Activated T-helper 17 cell treated with anti-CD3 and anti-CD28 coated beads, Interleukin-2, amount 50 U/mL, for 72 hours (primary cell): ENCODE data around the gene GABRG3. TPM values are rescaled to one million over a fixed set of nuclear protein-coding genes. Genes with fewer than 3 reads are reported as not detected.

Source experiments
- ATAC-seq: fragments of 150-1000 bp; cut with Tn5 transposase; replicated peaks from 2 replicates; pipeline ENCODE4 v1.10.0; 2021; ENCODE audit warnings: mild to moderate bottlenecking, moderate library complexity
- H3K27ac Mint-ChIP-seq: one replicate; pipeline ENCODE4 v1.8.0; 2022; ENCODE audit warnings: mixed read lengths
- H3K27me3 Mint-ChIP-seq: one replicate; pipeline ENCODE4 v1.8.0; 2022; ENCODE audit warnings: mixed read lengths
- H3K36me3 Mint-ChIP-seq: one replicate; pipeline ENCODE4 v1.8.0; 2022; ENCODE audit warnings: low read depth, mild to moderate bottlenecking, mixed read lengths
- H3K4me1 Mint-ChIP-seq: one replicate; pipeline ENCODE4 v1.8.0; 2022; ENCODE audit warnings: mixed read lengths
- H3K4me3 Mint-ChIP-seq: one replicate; pipeline ENCODE4 v1.8.0; 2022; ENCODE audit warnings: mild to moderate bottlenecking, mixed read lengths
- H3K9me3 Mint-ChIP-seq: one replicate; pipeline ENCODE4 v1.8.0; 2022; ENCODE audit warnings: mixed read lengths
- total RNA-seq, 2 donors: library from RNA; stranded (reverse); gene quantifications; one replicate each; pipeline ENCODE4 v1.2.3, GENCODE V29; 2022

GABRG3 gene
- total RNA-seq, 2 donors from 2014 or later = not detected

DNA sequence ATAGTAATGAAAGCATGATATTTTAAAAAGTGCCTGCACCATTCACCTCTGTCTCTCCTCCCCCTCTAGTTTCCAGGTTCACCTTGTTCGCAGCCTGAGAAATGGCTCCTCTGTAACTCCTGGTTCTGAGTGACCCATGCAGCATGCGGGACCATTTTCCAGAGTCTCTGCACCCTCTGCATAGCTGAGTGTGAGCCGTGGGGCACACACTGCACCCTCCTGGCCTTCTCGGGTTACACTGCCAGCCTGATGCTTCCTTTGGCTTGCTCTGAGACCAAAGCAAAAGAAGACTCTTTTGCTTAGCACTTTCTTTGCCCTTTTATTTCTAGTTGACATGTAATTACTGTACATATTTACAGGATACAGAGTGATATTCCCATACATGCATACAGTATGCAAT lies 287.3 kb downstream of the GABRG3 start:
- H3K4me3 Mint-ChIP-seq = no peak overlapping the region

GRCh38 chr15:27260523-27260922 lies 289.5 kb downstream of the GABRG3 start:
- Mint-ChIP-seq H3K4me3 (no peak overlapping the region), H3K27ac (no peak overlapping the region), H3K27me3 (no peaks in the 10 kb centered on the region), H3K9me3 (peaks cover 24% of the 10 kb centered on the region), H3K4me1 (no peaks in the 10 kb centered on the region), H3K36me3 (no peaks in the 10 kb centered on the region)
- ATAC-seq = no peak

More for the DNA sequence above, 287.3 kb downstream of the GABRG3 start:
- no peak overlapping the region for H3K27ac Mint-ChIP-seq
- H3K36me3 Mint-ChIP-seq = no peaks in the 10 kb centered on the region
- no peaks in the 10 kb centered on the region for H3K4me1 Mint-ChIP-seq
- ATAC-seq = no peak
- H3K9me3 Mint-ChIP-seq = peaks cover 29% of the 10 kb centered on the region
- no peaks in the 10 kb centered on the region for H3K27me3 Mint-ChIP-seq

- Mint-ChIP-seq H3K27ac (no peak overlapping the region), H3K9me3 (peaks cover 24% of the 10 kb centered on the region), H3K4me3 (no peak overlapping the region), H3K27me3 (no peaks in the 10 kb centered on the region), H3K4me1 (no peaks in the 10 kb centered on the region), H3K36me3 (no peaks in the 10 kb centered on the region)
- ATAC-seq = no peak
Measured at GRCh38 chr15:27268923-27269322, 297.9 kb downstream of the GABRG3 start.

DNA sequence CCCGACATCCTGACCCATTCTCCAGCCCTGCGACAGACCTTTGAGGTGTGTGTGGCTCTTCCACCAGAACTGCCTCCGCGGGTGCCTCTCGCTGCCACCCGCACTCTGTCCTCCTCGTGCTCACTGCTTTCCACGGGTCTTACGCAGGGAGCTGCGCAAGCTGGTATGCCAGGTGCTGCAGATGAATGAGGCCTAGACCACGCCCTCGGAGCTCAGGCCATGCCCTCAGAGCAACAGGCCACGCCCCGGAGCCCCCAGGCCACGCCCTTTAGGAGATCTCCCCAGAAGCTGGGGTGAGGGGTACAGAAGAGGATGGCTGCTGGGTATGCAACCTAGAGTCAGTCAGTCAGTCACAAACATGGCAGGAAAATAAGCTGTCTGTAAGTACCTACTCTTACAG lies 300.3 kb downstream of the GABRG3 start:
- no peak for ATAC-seq
- Mint-ChIP-seq H3K27ac (no peak overlapping the region), H3K36me3 (no peaks in the 10 kb centered on the region), H3K4me1 (no peaks in the 10 kb centered on the region), H3K9me3 (peaks cover 24% of the 10 kb centered on the region), H3K4me3 (no peak overlapping the region), H3K27me3 (no peaks in the 10 kb centered on the region)

- no peak for ATAC-seq
- H3K27ac Mint-ChIP-seq = no peak overlapping the region
- no peaks in the 10 kb centered on the region for H3K4me1 Mint-ChIP-seq
- peaks cover 19% of the 10 kb centered on the region for H3K9me3 Mint-ChIP-seq
- no peaks in the 10 kb centered on the region for H3K36me3 Mint-ChIP-seq
- no peak overlapping the region for H3K4me3 Mint-ChIP-seq
- H3K27me3 Mint-ChIP-seq = no peaks in the 10 kb centered on the region
Measured at GRCh38 chr15:27272427-27272826, 301.4 kb downstream of the GABRG3 start.

GRCh38 chr15:27273506-27273905 lies 302.5 kb downstream of the GABRG3 start:
- Mint-ChIP-seq H3K9me3 (peaks cover 19% of the 10 kb centered on the region), H3K27ac (no peak overlapping the region), H3K27me3 (no peaks in the 10 kb centered on the region), H3K4me1 (no peaks in the 10 kb centered on the region), H3K4me3 (no peak overlapping the region), H3K36me3 (no peaks in the 10 kb centered on the region)
- ATAC-seq = no peak

DNA sequence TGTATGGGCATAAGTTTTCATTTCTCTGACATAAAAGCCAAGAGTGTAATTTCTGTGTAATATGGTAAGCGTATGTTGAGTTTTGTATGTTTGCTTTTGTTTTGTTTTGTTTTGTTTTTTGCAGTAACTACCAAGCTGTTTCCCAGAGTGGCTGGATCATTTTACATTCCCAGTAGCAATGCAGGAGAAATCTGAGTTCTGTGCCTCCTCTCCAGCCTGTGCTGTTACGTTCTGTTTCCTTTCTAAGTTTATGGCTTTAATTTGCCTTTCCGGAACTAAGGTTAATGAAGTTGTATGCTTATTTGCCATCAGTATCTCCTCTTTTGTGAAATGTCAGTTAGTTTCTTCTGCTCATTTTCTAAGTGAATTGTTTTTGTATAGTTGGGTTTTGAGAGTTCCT lies 307.8 kb downstream of the GABRG3 start:
- H3K36me3 Mint-ChIP-seq = no peaks in the 10 kb centered on the region
- peaks cover 11% of the 10 kb centered on the region for H3K9me3 Mint-ChIP-seq
- H3K27me3 Mint-ChIP-seq = no peaks in the 10 kb centered on the region
- no peak for ATAC-seq
- H3K4me1 Mint-ChIP-seq = no peaks in the 10 kb centered on the region
- no peak overlapping the region for H3K27ac Mint-ChIP-seq
- no peak overlapping the region for H3K4me3 Mint-ChIP-seq

GRCh38 chr15:27292641-27293040 lies 321.7 kb downstream of the GABRG3 start:
- no peak overlapping the region for H3K4me3 Mint-ChIP-seq
- H3K4me1 Mint-ChIP-seq = no peaks in the 10 kb centered on the region
- H3K27ac Mint-ChIP-seq = no peak overlapping the region
- no peaks in the 10 kb centered on the region for H3K36me3 Mint-ChIP-seq
- H3K9me3 Mint-ChIP-seq = peaks cover 7% of the 10 kb centered on the region
- no peak for ATAC-seq
- H3K27me3 Mint-ChIP-seq = no peaks in the 10 kb centered on the region

DNA sequence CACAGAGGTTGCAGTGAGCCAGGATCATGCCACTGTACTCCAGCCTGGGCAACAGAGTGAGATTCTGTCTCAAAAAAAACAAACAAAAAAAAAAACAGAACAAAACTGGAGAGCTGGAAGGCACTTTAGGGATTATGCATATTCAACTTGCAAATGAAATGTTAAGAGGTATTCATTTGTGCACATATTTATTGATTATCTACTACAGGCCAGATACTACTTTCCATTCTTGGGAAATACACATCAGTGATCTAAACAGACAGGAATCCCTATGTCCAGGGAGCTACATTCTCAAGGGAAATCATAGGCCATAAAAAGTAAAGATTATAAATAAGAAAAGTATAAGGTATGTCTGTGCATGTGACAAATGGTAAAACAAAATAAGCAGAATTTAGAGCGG lies 322.6 kb downstream of the GABRG3 start:
- no peak for ATAC-seq

GRCh38 chr15:27317736-27318135 lies 346.8 kb downstream of the GABRG3 start:
- no peak overlapping the region for H3K27ac Mint-ChIP-seq
- H3K9me3 Mint-ChIP-seq = peaks cover 10% of the 10 kb centered on the region
- no peaks in the 10 kb centered on the region for H3K36me3 Mint-ChIP-seq
- H3K27me3 Mint-ChIP-seq = no peaks in the 10 kb centered on the region
- H3K4me1 Mint-ChIP-seq = no peaks in the 10 kb centered on the region
- ATAC-seq = no peak
- H3K4me3 Mint-ChIP-seq = no peak overlapping the region

More for the DNA sequence above, 322.6 kb downstream of the GABRG3 start:
- peaks cover 7% of the 10 kb centered on the region for H3K9me3 Mint-ChIP-seq
- H3K27ac Mint-ChIP-seq = no peak overlapping the region
- no peaks in the 10 kb centered on the region for H3K4me1 Mint-ChIP-seq
- no peaks in the 10 kb centered on the region for H3K27me3 Mint-ChIP-seq
- no peaks in the 10 kb centered on the region for H3K36me3 Mint-ChIP-seq
- H3K4me3 Mint-ChIP-seq = no peak overlapping the region

DNA sequence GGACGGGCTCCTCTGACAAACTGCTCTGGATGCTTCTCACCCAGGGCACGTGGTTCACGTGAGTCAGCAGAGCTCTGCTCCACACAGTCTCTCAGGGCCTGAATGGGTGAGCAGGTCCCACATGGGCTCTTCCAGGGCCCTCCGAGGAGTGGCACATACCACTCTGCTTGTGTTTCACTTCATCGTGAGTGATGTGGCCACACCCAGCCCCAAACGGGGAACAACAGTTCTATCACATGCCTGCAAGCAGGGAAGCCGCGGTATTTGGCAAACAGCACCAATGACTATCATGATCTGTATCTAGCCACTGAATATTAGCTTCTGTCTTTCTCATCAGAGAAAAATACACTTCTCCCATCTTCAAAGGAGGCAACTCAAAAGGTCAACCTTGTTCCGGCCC lies 352.8 kb downstream of the GABRG3 start:
- Mint-ChIP-seq H3K36me3 (no peaks in the 10 kb centered on the region), H3K4me3 (no peak overlapping the region), H3K27me3 (no peaks in the 10 kb centered on the region), H3K4me1 (no peaks in the 10 kb centered on the region), H3K27ac (no peak overlapping the region), H3K9me3 (peaks cover 27% of the 10 kb centered on the region)
- no peak for ATAC-seq

DNA sequence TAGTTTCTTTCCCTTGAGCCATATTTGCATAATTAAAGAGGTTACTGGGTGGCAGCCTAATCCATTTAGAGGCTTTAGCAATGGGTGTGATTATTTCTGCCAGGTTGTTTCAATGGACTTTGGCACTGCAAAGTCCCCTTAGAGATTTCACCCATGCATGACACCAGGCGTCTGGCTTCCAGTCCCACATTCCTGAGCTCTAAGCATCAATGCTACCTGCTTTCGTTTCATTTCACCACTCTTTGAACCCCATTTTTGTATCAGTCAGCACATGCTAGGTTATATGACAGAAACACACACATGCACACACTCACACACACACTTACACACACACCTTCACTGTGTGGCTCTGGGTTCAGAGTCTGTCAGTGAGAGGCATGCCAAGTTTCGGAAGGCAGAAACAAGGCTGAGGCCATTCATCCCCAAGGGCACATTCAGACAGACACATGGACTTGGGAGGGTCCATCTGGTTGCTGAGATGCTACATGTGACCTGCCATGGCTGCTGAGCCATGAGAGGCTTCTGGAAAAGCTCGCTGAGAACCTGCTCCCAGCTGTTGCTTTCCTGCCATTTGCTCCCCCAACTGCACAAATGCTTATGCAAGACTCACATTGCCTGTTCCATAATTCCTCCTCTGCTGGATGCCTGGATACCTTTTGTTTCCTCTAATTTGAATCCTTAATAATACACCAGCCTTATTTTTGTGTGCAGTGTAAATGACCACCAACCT lies 354.1 kb downstream of the GABRG3 start:
- ATAC-seq = no peak
- Mint-ChIP-seq H3K27me3 (no peaks in the 10 kb centered on the region), H3K27ac (no peak overlapping the region), H3K4me3 (no peak overlapping the region), H3K36me3 (no peaks in the 10 kb centered on the region), H3K4me1 (no peaks in the 10 kb centered on the region), H3K9me3 (peaks cover 21% of the 10 kb centered on the region)

- ATAC-seq = no peak
- H3K4me3 Mint-ChIP-seq = no peak overlapping the region
- H3K9me3 Mint-ChIP-seq = peaks cover 17% of the 10 kb centered on the region
- no peaks in the 10 kb centered on the region for H3K36me3 Mint-ChIP-seq
- no peaks in the 10 kb centered on the region for H3K27me3 Mint-ChIP-seq
- H3K4me1 Mint-ChIP-seq = no peaks in the 10 kb centered on the region
- no peak overlapping the region for H3K27ac Mint-ChIP-seq
Measured at GRCh38 chr15:27327467-27328025, 356.6 kb downstream of the GABRG3 start.

- no peak for ATAC-seq
- no peak overlapping the region for H3K27ac Mint-ChIP-seq
- peaks cover 17% of the 10 kb centered on the region for H3K9me3 Mint-ChIP-seq
- H3K27me3 Mint-ChIP-seq = no peaks in the 10 kb centered on the region
- H3K36me3 Mint-ChIP-seq = no peaks in the 10 kb centered on the region
- H3K4me1 Mint-ChIP-seq = no peaks in the 10 kb centered on the region
- H3K4me3 Mint-ChIP-seq = no peak overlapping the region
Measured at GRCh38 chr15:27328186-27328585, 357.2 kb downstream of the GABRG3 start.

GRCh38 chr15:27328608-27329007 lies 357.6 kb downstream of the GABRG3 start:
- H3K36me3 Mint-ChIP-seq = no peaks in the 10 kb centered on the region
- ATAC-seq = no peak
- peaks cover 16% of the 10 kb centered on the region for H3K9me3 Mint-ChIP-seq
- no peak overlapping the region for H3K27ac Mint-ChIP-seq
- H3K4me3 Mint-ChIP-seq = no peak overlapping the region
- no peaks in the 10 kb centered on the region for H3K27me3 Mint-ChIP-seq
- H3K4me1 Mint-ChIP-seq = no peaks in the 10 kb centered on the region
